Neural progenitor cell (in vitro differentiated cells): ENCODE measurements around the gene BMF. TPM values are rescaled to one million over a fixed set of nuclear protein-coding genes. Genes with fewer than 3 reads are reported as not detected.

ENCODE experiments used
- DNase-seq: peaks from one replicate; pipeline ENCODE4 v3.0.0-alpha.2; 2016; ENCODE audit warnings: low spot score
- H2AFZ ChIP-seq: fragments of 200-600 bp; sonication (generic); replicated peaks from 2 replicates; pipeline ENCODE4 v1.6.1; 2016; ENCODE audit warnings: antibody characterized with exemption
- H3F3A ChIP-seq: fragments of 200-600 bp; sonication (generic); 2 replicates; pipeline ENCODE4 v1.6.1; 2016; ENCODE audit warnings: antibody characterized with exemption, low read depth
- H3K27ac ChIP-seq: fragments of 200-600 bp; sonication (generic); 2 replicates; pipeline ENCODE4 v1.5.1; 2016; ENCODE audit warnings: mild to moderate bottlenecking
- H3K27me3 ChIP-seq: fragments of 200-600 bp; sonication (generic); 2 replicates; pipeline ENCODE4 v1.6.1; 2016; ENCODE audit warnings: mild to moderate bottlenecking, moderate library complexity
- H3K36me3 ChIP-seq: fragments of 200-600 bp; sonication (generic); 2 replicates; pipeline ENCODE4 v1.5.1; 2016
- H3K4me1 ChIP-seq: fragments of 200-600 bp; sonication (generic); 2 replicates; pipeline ENCODE4 v1.6.1; 2016; ENCODE audit warnings: mixed run types
- H3K4me2 ChIP-seq: fragments of 200-600 bp; sonication (generic); 2 replicates; pipeline ENCODE4 v1.6.1; 2016
- H3K4me3 ChIP-seq: fragments of 200-600 bp; sonication (generic); 2 replicates; pipeline ENCODE4 v1.5.1; 2016
- H3K79me2 ChIP-seq: fragments of 200-600 bp; sonication (generic); 2 replicates; pipeline ENCODE4 v1.6.1; 2016; ENCODE audit warnings: low read depth
- H3K9ac ChIP-seq: fragments of 200-600 bp; sonication (generic); 2 replicates; pipeline ENCODE4 v1.6.1; 2016
- H3K9me3 ChIP-seq: fragments of 200-600 bp; sonication (generic); 2 replicates; pipeline ENCODE4 v1.5.1; 2016; ENCODE audit warnings: low read depth
- H4K20me1 ChIP-seq: fragments of 200-600 bp; sonication (generic); 2 replicates; pipeline ENCODE4 v1.6.1; 2016; ENCODE audit warnings: low read depth
- H3K27ac Mint-ChIP-seq: 3 replicates; pipeline ENCODE4 v1.8.0; 2021; ENCODE audit warnings: mixed read lengths
- H3K27me3 Mint-ChIP-seq: 2 replicates; pipeline ENCODE4 v1.8.0; 2022; ENCODE audit warnings: low read depth, mild to moderate bottlenecking, inconsistent platforms, moderate library complexity, mixed read lengths; ENCODE audit not compliant: insufficient read depth
- H3K36me3 Mint-ChIP-seq: 3 replicates; pipeline ENCODE4 v1.8.0; 2021; ENCODE audit warnings: mixed read lengths
- H3K4me1 Mint-ChIP-seq: 3 replicates; pipeline ENCODE4 v1.8.0; 2021; ENCODE audit warnings: mixed read lengths
- H3K4me3 Mint-ChIP-seq: 3 replicates; pipeline ENCODE4 v1.8.0; 2021; ENCODE audit warnings: mild to moderate bottlenecking, moderate library complexity, mixed read lengths
- H3K9me3 Mint-ChIP-seq: 3 replicates; pipeline ENCODE4 v1.8.0; 2020; ENCODE audit warnings: mixed read lengths
- EZH2 ChIP-seq: fragments of 200-600 bp; sonication (generic); IDR thresholded peaks from 2 replicates; pipeline ENCODE4 v1.6.1; 2017; ENCODE audit warnings: antibody characterized with exemption, mild to moderate bottlenecking, moderate library complexity
- EZH2phosphoT487 ChIP-seq: fragments of 200-600 bp; sonication (generic); IDR thresholded peaks from 2 replicates; pipeline ENCODE4 v1.6.1; 2017; ENCODE audit warnings: antibody characterized with exemption
- total RNA-seq: library from RNA; depleted of rRNA; stranded (reverse); fragments of >200 nt; gene quantifications from 2 replicates; pipeline ENCODE4 v1.2.3, GENCODE V29; 2015; ENCODE audit warnings: low replicate concordance
- TF ChIP-seq, protein P1 (sequence below): fragments of 200-600 bp; sonication (generic); IDR thresholded peaks from 2 replicates; pipeline ENCODE4 v1.5.1; 2017; ENCODE audit warnings: antibody characterized with exemption, mild to moderate bottlenecking

BMF gene
- total RNA-seq, 1 donor from 2014 or later: 8.0 TPM

DNA sequence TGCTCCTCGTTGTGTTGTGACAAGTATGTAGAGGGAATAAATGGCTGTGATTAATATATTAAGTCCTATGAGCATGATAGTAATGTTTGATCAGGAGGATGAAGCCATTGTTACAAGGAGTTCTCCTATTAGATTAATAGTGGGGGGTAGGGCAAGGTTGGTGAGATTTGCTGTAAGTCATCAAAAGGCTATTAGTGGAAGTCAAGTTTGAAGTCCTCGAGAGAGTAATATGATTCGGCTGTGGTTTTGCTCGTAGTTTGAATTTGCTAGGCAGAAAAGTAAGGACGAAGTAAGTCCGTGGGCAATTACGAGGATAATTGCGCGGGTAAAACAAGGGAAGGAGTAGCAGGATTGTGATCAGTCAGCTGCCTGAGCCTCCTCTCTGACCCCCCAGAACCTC lies 26.2 kb upstream of the BMF start:
- H3K4me3 ChIP-seq: no peak overlapping the region
- no peaks in the 10 kb centered on the region for H4K20me1 ChIP-seq
- Mint-ChIP-seq H3K9me3 (no peaks in the 10 kb centered on the region), H3K4me1 (peaks cover 23% of the 10 kb centered on the region), H3K27ac (no peak overlapping the region), H3K36me3 (no peaks in the 10 kb centered on the region), H3K4me3 (no peak overlapping the region), H3K27me3 (peaks cover 2% of the 10 kb centered on the region)
- peaks cover 7% of the 10 kb centered on the region for H3K4me1 ChIP-seq
- no peak overlapping the region for H2AFZ ChIP-seq
- H3K79me2 ChIP-seq: no peaks in the 10 kb centered on the region
- DNase-seq: no peak
- no peaks in the 10 kb centered on the region for H3K36me3 ChIP-seq
- peaks cover 8% of the 10 kb centered on the region for H3K27me3 ChIP-seq
- no peak overlapping the region for H3K9ac ChIP-seq
- no peak for TF ChIP-seq EZH2phosphoT487
- TF ChIP-seq, protein P1, sequence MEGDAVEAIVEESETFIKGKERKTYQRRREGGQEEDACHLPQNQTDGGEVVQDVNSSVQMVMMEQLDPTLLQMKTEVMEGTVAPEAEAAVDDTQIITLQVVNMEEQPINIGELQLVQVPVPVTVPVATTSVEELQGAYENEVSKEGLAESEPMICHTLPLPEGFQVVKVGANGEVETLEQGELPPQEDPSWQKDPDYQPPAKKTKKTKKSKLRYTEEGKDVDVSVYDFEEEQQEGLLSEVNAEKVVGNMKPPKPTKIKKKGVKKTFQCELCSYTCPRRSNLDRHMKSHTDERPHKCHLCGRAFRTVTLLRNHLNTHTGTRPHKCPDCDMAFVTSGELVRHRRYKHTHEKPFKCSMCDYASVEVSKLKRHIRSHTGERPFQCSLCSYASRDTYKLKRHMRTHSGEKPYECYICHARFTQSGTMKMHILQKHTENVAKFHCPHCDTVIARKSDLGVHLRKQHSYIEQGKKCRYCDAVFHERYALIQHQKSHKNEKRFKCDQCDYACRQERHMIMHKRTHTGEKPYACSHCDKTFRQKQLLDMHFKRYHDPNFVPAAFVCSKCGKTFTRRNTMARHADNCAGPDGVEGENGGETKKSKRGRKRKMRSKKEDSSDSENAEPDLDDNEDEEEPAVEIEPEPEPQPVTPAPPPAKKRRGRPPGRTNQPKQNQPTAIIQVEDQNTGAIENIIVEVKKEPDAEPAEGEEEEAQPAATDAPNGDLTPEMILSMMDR: no peak
- TF ChIP-seq EZH2: no peak
- H3K4me2 ChIP-seq: no peak overlapping the region
- H3K27ac ChIP-seq: no peak overlapping the region
- no peaks in the 10 kb centered on the region for H3K9me3 ChIP-seq
- peaks cover 7% of the 10 kb centered on the region for H3F3A ChIP-seq

DNA sequence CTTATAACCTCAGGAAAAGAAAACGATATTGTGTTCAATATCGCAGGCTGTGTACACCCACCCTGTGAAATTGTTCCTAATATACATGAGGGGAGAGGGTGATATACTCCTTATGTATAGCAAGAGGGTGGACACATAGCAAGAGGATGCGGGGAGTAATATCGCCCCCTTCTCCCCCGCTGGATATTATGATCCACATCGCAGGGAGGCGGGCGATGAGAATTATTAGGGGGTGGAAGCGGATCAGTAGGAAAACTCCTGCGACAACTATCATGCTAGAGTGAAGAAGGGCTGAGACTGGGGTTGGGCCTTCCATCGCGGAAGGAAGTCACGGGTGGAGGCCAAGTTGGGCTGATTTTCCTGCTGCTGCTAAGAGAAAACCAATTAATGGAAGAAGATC lies 24.9 kb upstream of the BMF start:
- TF ChIP-seq EZH2 (no peak), EZH2phosphoT487 (no peak)
- TF ChIP-seq, protein P1: no peak
- H3K4me1 Mint-ChIP-seq: peaks cover 23% of the 10 kb centered on the region
- Histone ChIP-seq H3K9me3 (no peaks in the 10 kb centered on the region), H3F3A (peaks cover 7% of the 10 kb centered on the region), H3K4me1 (peaks cover 7% of the 10 kb centered on the region), H3K27me3 (peaks cover 21% of the 10 kb centered on the region), H3K4me2 (no peak overlapping the region), H3K9ac (no peak overlapping the region), H3K27ac (no peak overlapping the region), H4K20me1 (no peaks in the 10 kb centered on the region), H2AFZ (no peak overlapping the region), H3K4me3 (no peak overlapping the region), H3K79me2 (no peaks in the 10 kb centered on the region), H3K36me3 (no peaks in the 10 kb centered on the region)
- H3K36me3 Mint-ChIP-seq: no peaks in the 10 kb centered on the region
- H3K27ac Mint-ChIP-seq: no peak overlapping the region
- H3K27me3 Mint-ChIP-seq: peaks cover 4% of the 10 kb centered on the region
- DNase-seq: no peak
- peaks cover 2% of the 10 kb centered on the region for H3K9me3 Mint-ChIP-seq
- H3K4me3 Mint-ChIP-seq: no peak overlapping the region

DNA sequence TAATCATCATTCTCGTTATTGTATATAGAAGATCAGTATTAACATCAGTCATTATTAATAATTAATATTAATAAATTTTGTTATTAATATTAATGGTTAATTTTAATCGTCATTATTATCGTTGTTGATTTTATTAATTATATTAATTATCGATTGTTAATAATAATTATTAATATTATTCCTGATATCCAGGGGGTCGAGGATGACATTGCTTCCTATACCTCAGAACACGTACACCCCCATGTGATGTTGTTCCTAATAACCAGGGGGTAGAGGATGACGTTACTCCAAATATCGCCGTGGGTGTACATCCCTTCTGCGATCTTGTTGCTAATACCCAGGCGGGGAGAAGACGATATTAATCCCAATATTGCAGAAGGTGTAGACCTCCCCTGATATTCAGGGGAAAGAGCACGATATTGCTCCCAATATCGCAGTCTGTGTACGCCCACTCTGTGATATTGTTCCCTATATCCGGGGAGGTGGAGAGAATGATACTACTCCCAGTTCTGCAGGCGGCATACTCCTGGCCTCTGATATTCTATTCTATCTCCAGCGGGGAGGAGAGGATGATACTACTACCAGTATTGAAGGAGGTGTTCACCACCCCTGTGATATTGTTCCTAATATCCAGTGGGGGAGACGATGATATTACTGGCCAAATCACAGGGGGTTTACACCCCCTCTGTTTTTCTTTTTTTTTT lies 22.3 kb upstream of the BMF start:
- H3K9ac ChIP-seq: no peak overlapping the region
- H3K27ac Mint-ChIP-seq: no peak overlapping the region
- no peak overlapping the region for H3K27ac ChIP-seq
- no peak overlapping the region for H3K4me2 ChIP-seq
- no peaks in the 10 kb centered on the region for H4K20me1 ChIP-seq
- H3K79me2 ChIP-seq: no peaks in the 10 kb centered on the region
- TF ChIP-seq EZH2phosphoT487: no peak
- TF ChIP-seq EZH2: no peak
- H3K4me1 ChIP-seq: no peaks in the 10 kb centered on the region
- no peaks in the 10 kb centered on the region for H3K9me3 ChIP-seq
- H3K9me3 Mint-ChIP-seq: peaks cover 2% of the 10 kb centered on the region
- H3K4me3 ChIP-seq: no peak overlapping the region
- DNase-seq: no peak
- H3K4me3 Mint-ChIP-seq: no peak overlapping the region
- H3K36me3 ChIP-seq: no peaks in the 10 kb centered on the region
- peaks cover 12% of the 10 kb centered on the region for H3K27me3 Mint-ChIP-seq
- no peak overlapping the region for H2AFZ ChIP-seq
- no peaks in the 10 kb centered on the region for H3K36me3 Mint-ChIP-seq
- peaks cover 7% of the 10 kb centered on the region for H3F3A ChIP-seq
- H3K4me1 Mint-ChIP-seq: peaks cover 11% of the 10 kb centered on the region
- H3K27me3 ChIP-seq: peaks cover 36% of the 10 kb centered on the region

- Histone ChIP-seq H2AFZ (no peak overlapping the region), H3K27ac (no peak overlapping the region), H3F3A (peaks cover 7% of the 10 kb centered on the region), H3K79me2 (no peaks in the 10 kb centered on the region), H3K4me1 (no peaks in the 10 kb centered on the region), H3K4me3 (no peak overlapping the region), H3K36me3 (no peaks in the 10 kb centered on the region), H3K27me3 (peaks cover 36% of the 10 kb centered on the region), H3K9me3 (no peaks in the 10 kb centered on the region), H3K4me2 (no peak overlapping the region), H4K20me1 (no peaks in the 10 kb centered on the region), H3K9ac (no peak overlapping the region)
- peaks cover 4% of the 10 kb centered on the region for H3K4me1 Mint-ChIP-seq
- no peaks in the 10 kb centered on the region for H3K36me3 Mint-ChIP-seq
- H3K27me3 Mint-ChIP-seq: peaks cover 12% of the 10 kb centered on the region
- no peak overlapping the region for H3K4me3 Mint-ChIP-seq
- no peak for DNase-seq
- no peak overlapping the region for H3K27ac Mint-ChIP-seq
- H3K9me3 Mint-ChIP-seq: peaks cover 2% of the 10 kb centered on the region
- TF ChIP-seq, protein P1: no peak
- no peak for TF ChIP-seq EZH2phosphoT487
- no peak for TF ChIP-seq EZH2
Observed at GRCh38 chr15:40130118-40130517, 21.4 kb upstream of the BMF start.
